ENCODE results near the gene LSG1. TPM values are rescaled to one million over a fixed set of nuclear protein-coding genes. Genes with fewer than 3 reads are reported as not detected.
A peak's percentile ranks its signal among the peaks of the same experiment; 100 is the strongest.

The LSG1 gene
- total RNA-seq, 1 donor from 2014 or later: 48.9 TPM

DNA sequence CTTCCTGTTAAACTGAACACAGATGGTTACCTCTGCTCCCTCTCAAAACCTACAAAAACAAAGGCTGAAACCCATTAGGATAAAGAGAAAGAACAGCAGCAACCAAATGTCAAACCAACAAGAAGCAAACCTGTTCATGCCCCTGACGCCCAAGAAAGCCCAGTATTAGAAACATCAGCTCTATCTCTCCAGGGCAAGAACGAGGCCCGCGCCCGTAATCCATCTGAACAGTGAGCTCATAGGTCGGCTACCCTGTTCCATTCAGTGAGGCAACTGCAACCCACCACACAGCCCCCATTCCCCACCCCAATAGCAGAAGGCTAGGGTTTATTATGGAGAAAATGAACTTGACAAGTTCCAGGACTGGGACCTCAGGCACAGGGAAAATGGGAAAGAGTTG, 10.0 kb downstream of the LSG1 start:
- no peak for DNase-seq (ENCODE audit: low spot score in 2 of 2, unreplicated experiment in 2 of 2)
- H3K9me3 Mint-ChIP-seq: no peaks in the 10 kb centered on the region
- no peaks in the 10 kb centered on the region for H3K4me1 Mint-ChIP-seq
- no peak overlapping the region for H3K4me3 Mint-ChIP-seq
- H3K36me3 Mint-ChIP-seq: peaks cover 30% of the 10 kb centered on the region
- H3K27me3 Mint-ChIP-seq (ENCODE audit: low read depth): no peaks in the 10 kb centered on the region
- H3K27ac Mint-ChIP-seq: peak overlapping the region; percentile 21
- TF ChIP-seq, protein P1, sequence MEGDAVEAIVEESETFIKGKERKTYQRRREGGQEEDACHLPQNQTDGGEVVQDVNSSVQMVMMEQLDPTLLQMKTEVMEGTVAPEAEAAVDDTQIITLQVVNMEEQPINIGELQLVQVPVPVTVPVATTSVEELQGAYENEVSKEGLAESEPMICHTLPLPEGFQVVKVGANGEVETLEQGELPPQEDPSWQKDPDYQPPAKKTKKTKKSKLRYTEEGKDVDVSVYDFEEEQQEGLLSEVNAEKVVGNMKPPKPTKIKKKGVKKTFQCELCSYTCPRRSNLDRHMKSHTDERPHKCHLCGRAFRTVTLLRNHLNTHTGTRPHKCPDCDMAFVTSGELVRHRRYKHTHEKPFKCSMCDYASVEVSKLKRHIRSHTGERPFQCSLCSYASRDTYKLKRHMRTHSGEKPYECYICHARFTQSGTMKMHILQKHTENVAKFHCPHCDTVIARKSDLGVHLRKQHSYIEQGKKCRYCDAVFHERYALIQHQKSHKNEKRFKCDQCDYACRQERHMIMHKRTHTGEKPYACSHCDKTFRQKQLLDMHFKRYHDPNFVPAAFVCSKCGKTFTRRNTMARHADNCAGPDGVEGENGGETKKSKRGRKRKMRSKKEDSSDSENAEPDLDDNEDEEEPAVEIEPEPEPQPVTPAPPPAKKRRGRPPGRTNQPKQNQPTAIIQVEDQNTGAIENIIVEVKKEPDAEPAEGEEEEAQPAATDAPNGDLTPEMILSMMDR (IDR thresholded peaks at IDR 0.05; ENCODE audit: unreplicated experiment): no peak

DNA sequence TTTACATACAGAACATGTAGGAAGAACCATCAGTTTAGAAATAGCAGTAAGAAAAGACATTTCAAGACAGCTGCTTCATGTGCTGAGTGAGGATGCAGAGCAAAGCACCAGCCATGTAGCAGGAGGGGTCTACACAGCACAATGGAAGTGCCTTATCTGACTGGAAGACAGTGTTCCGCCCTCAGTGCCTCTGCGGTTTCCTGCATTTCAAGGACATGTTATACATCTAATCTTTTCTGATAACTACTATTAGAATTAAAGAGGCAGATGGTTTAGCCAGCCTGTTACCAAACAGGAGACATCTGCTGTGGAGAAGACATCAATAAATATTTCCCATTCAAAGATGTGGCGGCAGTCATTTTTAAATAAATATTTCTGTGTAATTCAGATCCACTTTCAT, 10.6 kb downstream of the LSG1 start:
- TF ChIP-seq, protein P1 (IDR thresholded peaks at IDR 0.05; ENCODE audit: unreplicated experiment): no peak
- Mint-ChIP-seq H3K27ac (no peak overlapping the region), H3K9me3 (no peaks in the 10 kb centered on the region), H3K27me3 (ENCODE audit: low read depth) (no peaks in the 10 kb centered on the region), H3K4me3 (no peak overlapping the region), H3K36me3 (peaks cover 30% of the 10 kb centered on the region), H3K4me1 (no peaks in the 10 kb centered on the region)
- no peak for DNase-seq (ENCODE audit: low spot score in 2 of 2, unreplicated experiment in 2 of 2)

DNA sequence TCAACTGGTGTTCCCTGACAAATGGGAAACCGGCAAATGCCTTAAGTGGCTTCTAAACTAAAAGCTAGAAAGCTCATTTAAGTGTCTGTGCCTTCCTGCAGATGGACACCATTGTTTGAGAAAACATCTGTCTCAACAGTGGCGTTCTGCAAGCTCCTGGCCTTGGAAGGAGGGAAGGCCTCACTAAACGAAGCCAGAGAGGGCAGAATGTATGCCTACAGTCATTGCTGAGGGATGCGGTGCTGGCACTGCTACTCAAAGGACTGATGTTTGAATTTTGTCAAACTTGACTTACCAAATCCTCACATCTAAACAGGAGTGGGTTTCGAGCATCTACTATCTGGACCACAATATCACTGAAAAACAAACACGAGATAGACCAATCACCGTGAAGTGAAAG, 12.2 kb downstream of the LSG1 start:
- no peaks in the 10 kb centered on the region for H3K27me3 Mint-ChIP-seq (ENCODE audit: low read depth)
- H3K9me3 Mint-ChIP-seq: no peaks in the 10 kb centered on the region
- H3K27ac Mint-ChIP-seq: no peak overlapping the region
- H3K4me3 Mint-ChIP-seq: no peak overlapping the region
- no peak for DNase-seq (ENCODE audit: low spot score in 2 of 2, unreplicated experiment in 2 of 2)
- TF ChIP-seq, protein P1 (IDR thresholded peaks at IDR 0.05; ENCODE audit: unreplicated experiment): no peak
- H3K4me1 Mint-ChIP-seq: no peaks in the 10 kb centered on the region
- peaks cover 25% of the 10 kb centered on the region for H3K36me3 Mint-ChIP-seq

DNA sequence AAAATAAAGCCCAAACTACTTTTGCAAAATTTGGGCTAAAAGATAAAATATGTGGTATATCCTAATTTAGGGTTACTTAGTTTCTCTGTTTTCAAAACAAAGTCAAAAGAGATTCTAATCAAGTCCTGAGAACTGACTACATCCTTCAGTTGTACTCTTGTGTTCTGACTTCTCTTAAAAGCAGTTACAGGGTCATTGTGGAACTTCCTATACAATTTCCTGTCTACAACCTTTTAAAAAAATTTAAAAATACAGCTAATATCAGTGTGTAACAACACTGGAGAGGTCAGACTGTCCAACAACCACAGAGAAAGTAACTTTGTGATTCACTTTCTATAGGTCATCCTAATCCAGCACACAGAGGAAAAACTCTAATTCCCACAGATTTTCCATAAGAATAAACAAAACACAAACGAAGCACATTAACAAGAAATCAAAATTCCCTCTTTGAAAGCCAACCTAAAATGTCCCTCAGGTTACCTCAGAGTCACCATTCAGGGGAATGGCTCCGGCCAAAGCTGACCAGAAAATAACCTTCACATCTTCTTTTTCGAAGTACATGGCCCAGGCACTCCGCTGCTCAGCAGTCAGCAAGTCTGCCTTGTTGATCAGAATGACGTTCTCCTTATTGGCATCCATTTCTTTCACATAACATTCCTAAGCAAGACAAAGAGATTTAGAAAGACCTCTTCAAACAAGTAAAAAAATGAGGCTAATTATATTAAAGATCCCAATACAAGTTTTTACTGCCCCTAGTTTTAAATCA, 13.3 kb downstream of the LSG1 start:
- peaks cover 33% of the 10 kb centered on the region for H3K36me3 Mint-ChIP-seq
- H3K4me1 Mint-ChIP-seq: no peaks in the 10 kb centered on the region
- no peaks in the 10 kb centered on the region for H3K9me3 Mint-ChIP-seq
- no peak overlapping the region for H3K27ac Mint-ChIP-seq
- no peak overlapping the region for H3K4me3 Mint-ChIP-seq
- no peak for DNase-seq (ENCODE audit: low spot score in 2 of 2, unreplicated experiment in 2 of 2)
- no peaks in the 10 kb centered on the region for H3K27me3 Mint-ChIP-seq (ENCODE audit: low read depth)
- TF ChIP-seq, protein P1 (IDR thresholded peaks at IDR 0.05; ENCODE audit: unreplicated experiment): no peak

DNA sequence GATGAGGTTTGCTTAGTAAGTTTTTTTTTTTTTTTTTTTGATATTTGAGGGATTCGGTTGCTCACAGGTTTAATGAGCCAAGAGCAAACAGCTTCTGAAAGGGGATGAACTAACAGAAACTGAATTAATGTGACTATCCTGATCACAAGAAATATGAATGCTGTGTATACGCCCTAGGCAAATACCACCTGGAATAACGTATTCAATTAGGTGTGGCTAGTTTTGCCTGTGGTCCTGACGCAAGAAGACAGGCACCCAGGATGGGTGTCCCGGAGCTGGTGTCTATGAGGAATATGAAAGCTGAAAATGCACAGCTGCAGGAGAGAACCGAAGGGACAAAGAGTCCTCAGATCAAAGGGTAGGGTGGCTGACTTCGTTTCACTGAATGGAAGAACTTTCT, 14.6 kb downstream of the LSG1 start:
- Mint-ChIP-seq H3K27ac (no peak overlapping the region), H3K4me3 (no peak overlapping the region), H3K9me3 (no peaks in the 10 kb centered on the region), H3K4me1 (no peaks in the 10 kb centered on the region), H3K27me3 (ENCODE audit: low read depth) (no peaks in the 10 kb centered on the region), H3K36me3 (peaks cover 39% of the 10 kb centered on the region)
- TF ChIP-seq, protein P1 (IDR thresholded peaks at IDR 0.05; ENCODE audit: unreplicated experiment): no peak
- DNase-seq (ENCODE audit: low spot score in 2 of 2, unreplicated experiment in 2 of 2): no peak

Measured in mesothelial cell of epicardium (in vitro differentiated cells).